Measurements from ENCODE around the gene CHST14.

Gene CHST14

GRCh38 chr15:40446144-40446543 is 24.6 kb upstream of the CHST14 start:
- no peak for TF ChIP-seq FOXP2 (optimal IDR thresholded peaks at IDR 0.05; ENCODE audit: borderline replicate concordance, extremely low read depth, extremely low read length, insufficient read depth)
- TF ChIP-seq POLR2AphosphoS5 (IDR thresholded peaks at IDR 0.05; ENCODE audit: low read depth, low read length): no peak; the same call in 1 of the 2 replicates
- no peak for TF ChIP-seq SIN3A (IDR thresholded peaks at IDR 0.05; ENCODE audit: borderline replicate concordance, insufficient read depth, low read length)
- TF ChIP-seq, protein P1, sequence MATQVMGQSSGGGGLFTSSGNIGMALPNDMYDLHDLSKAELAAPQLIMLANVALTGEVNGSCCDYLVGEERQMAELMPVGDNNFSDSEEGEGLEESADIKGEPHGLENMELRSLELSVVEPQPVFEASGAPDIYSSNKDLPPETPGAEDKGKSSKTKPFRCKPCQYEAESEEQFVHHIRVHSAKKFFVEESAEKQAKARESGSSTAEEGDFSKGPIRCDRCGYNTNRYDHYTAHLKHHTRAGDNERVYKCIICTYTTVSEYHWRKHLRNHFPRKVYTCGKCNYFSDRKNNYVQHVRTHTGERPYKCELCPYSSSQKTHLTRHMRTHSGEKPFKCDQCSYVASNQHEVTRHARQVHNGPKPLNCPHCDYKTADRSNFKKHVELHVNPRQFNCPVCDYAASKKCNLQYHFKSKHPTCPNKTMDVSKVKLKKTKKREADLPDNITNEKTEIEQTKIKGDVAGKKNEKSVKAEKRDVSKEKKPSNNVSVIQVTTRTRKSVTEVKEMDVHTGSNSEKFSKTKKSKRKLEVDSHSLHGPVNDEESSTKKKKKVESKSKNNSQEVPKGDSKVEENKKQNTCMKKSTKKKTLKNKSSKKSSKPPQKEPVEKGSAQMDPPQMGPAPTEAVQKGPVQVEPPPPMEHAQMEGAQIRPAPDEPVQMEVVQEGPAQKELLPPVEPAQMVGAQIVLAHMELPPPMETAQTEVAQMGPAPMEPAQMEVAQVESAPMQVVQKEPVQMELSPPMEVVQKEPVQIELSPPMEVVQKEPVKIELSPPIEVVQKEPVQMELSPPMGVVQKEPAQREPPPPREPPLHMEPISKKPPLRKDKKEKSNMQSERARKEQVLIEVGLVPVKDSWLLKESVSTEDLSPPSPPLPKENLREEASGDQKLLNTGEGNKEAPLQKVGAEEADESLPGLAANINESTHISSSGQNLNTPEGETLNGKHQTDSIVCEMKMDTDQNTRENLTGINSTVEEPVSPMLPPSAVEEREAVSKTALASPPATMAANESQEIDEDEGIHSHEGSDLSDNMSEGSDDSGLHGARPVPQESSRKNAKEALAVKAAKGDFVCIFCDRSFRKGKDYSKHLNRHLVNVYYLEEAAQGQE (IDR thresholded peaks at IDR 0.05; ENCODE audit: insufficient read depth in 1 of 2, low read depth in 2 of 2, low read length in 2 of 2): no peak
- no peak for TF ChIP-seq TAF1 (IDR thresholded peaks at IDR 0.05; ENCODE audit: borderline replicate concordance, insufficient read depth, low read length)

DNA sequence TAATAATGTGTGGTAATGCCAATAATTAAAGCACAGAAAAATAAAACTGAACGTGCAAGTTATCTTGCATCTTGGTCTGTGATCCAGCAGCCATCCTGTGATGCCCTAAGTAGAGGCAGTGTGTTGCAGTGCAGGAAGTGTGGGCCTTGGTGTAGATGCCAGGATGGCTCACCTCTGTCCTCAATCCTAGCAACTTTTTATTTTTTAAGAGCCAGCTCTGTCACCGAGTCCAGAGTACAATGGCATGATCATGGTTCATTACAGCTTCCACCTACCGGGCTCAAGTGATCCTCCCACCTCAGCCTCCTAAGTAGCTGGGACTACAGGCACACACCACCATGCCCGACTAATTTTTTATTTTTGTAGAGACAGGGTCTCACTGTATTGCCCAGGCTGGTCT is 22.4 kb upstream of the CHST14 start:
- TF ChIP-seq POLR2AphosphoS5 (IDR thresholded peaks at IDR 0.05; ENCODE audit: low read depth, low read length) (no peak), TAF1 (IDR thresholded peaks at IDR 0.05; ENCODE audit: borderline replicate concordance, insufficient read depth, low read length) (no peak), FOXP2 (optimal IDR thresholded peaks at IDR 0.05; ENCODE audit: borderline replicate concordance, extremely low read depth, extremely low read length, insufficient read depth) (no peak), SIN3A (IDR thresholded peaks at IDR 0.05; ENCODE audit: borderline replicate concordance, insufficient read depth, low read length) (no peak)
- TF ChIP-seq, protein P1 (IDR thresholded peaks at IDR 0.05; ENCODE audit: insufficient read depth in 1 of 2, low read depth in 2 of 2, low read length in 2 of 2): no peak

DNA sequence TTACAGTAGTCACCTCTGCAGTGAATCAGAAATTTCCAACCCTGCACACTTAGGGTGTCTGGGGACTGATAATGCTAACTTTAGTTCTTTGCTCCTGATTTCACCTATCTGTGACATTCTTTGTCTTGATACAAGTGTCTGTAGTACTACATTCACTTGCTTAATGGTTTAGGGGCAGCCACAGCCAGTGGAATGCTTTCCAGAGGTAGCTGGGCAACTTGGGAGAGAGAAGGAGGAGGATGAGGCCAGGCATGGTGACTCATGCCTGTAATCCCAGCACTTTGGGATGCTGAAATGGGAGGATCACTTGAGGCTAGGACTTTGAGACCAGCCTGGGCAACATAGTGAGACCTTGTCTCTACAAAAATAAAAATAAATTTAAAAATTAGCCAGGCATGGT is 21.5 kb upstream of the CHST14 start:
- TF ChIP-seq, protein P1 (IDR thresholded peaks at IDR 0.05; ENCODE audit: insufficient read depth in 1 of 2, low read depth in 2 of 2, low read length in 2 of 2): no peak
- no peak for TF ChIP-seq POLR2AphosphoS5 (IDR thresholded peaks at IDR 0.05; ENCODE audit: low read depth, low read length)
- TF ChIP-seq TAF1 (IDR thresholded peaks at IDR 0.05; ENCODE audit: borderline replicate concordance, insufficient read depth, low read length): no peak
- no peak for TF ChIP-seq FOXP2 (optimal IDR thresholded peaks at IDR 0.05; ENCODE audit: borderline replicate concordance, extremely low read depth, extremely low read length, insufficient read depth)
- no peak for TF ChIP-seq SIN3A (IDR thresholded peaks at IDR 0.05; ENCODE audit: borderline replicate concordance, insufficient read depth, low read length)

DNA sequence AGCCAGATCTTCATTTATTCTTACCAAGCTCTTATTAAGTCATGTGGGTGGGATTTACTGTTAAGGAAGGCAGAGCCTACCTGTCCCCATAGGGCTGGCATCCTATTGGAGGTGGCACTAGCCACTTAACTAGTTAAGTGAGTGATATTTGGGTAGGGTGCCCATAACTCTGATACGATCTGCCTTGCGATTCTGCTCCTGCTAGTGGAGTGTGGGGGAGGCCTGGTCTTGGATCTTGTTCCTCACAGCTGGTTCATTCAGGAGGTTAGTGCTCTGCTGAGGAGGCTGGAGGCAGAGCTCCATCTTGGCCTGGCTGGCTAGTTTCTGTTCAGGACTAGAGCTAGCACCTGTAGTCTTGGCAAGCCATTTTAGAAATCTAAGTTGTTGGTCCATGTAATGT is 20.7 kb upstream of the CHST14 start:
- TF ChIP-seq, protein P1 (IDR thresholded peaks at IDR 0.05; ENCODE audit: insufficient read depth in 1 of 2, low read depth in 2 of 2, low read length in 2 of 2): no peak
- TF ChIP-seq POLR2AphosphoS5 (IDR thresholded peaks at IDR 0.05; ENCODE audit: low read depth, low read length): no peak
- TF ChIP-seq FOXP2 (optimal IDR thresholded peaks at IDR 0.05; ENCODE audit: borderline replicate concordance, extremely low read depth, extremely low read length, insufficient read depth): no peak
- TF ChIP-seq TAF1 (IDR thresholded peaks at IDR 0.05; ENCODE audit: borderline replicate concordance, insufficient read depth, low read length): no peak
- TF ChIP-seq SIN3A (IDR thresholded peaks at IDR 0.05; ENCODE audit: borderline replicate concordance, insufficient read depth, low read length): no peak
